Ectodermal cell (in vitro differentiated cells): ENCODE data around the gene SFSWAP.
"Not testable (repeated sequence)": the region's sequence is repeated elsewhere in the genome, so short reads cannot be mapped to it uniquely, and the experiment has no call there.

ENCODE experiments used
- H3K27ac ChIP-seq: 2 replicates; pipeline ENCODE4 v1.7.0; 2013; ENCODE audit warnings: mild to moderate bottlenecking, low read depth, low read length; ENCODE audit not compliant: insufficient read depth, poor library complexity, severe bottlenecking
- H3K27me3 ChIP-seq: 2 replicates; pipeline ENCODE4 v1.7.0; 2013; ENCODE audit warnings: mild to moderate bottlenecking, low read length; ENCODE audit not compliant: insufficient read depth, control insufficient read depth, poor library complexity, severe bottlenecking
- H3K36me3 ChIP-seq: one replicate; pipeline ENCODE4 v1.7.0; 2013; ENCODE audit warnings: low read length; ENCODE audit not compliant: control insufficient read depth, insufficient read depth
- H3K4me1 ChIP-seq: one replicate; pipeline ENCODE4 v1.7.0; 2013; ENCODE audit warnings: low read length; ENCODE audit not compliant: control insufficient read depth, insufficient read depth
- H3K4me3 ChIP-seq: 2 replicates; pipeline ENCODE4 v1.7.0; 2013; ENCODE audit warnings: low read depth, low read length, control low read depth; ENCODE audit not compliant: insufficient read depth
- H3K9me3 ChIP-seq: 2 replicates; pipeline ENCODE4 v1.7.0; 2013; ENCODE audit warnings: mild to moderate bottlenecking, low read length, moderate library complexity; ENCODE audit not compliant: control insufficient read depth
- WGBS, 2 experiments: methylation state at CpG; one replicate each; pipeline ENCODE4 v1.1.7; 2013; ENCODE audit warnings: missing lambda C conversion rate in 2 of 2; 5-methylcytosine and 5-hydroxymethylcytosine counted together

SFSWAP gene

DNA sequence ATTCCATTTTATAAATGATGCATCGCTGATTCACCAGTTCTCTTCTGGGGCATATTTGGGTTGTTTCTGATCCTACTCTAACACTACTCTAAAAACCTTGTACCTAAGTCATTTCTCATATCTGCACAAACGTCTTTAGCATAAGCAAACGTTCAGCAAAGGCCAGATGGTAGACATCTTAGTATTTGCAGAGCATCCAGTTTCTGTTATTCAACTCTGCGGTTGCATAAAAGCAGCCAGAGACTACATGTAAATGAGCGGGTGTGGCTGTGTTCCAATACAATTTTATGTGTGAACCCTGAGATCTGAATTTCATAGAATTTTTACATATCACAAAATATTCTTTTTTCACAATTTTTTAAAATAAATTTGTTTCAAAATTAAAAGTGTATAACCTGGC lies 94.5 kb downstream of the SFSWAP start:
- 96 to 99% methylated on average over 5 of the region's 5 CpGs for WGBS, 2 experiments
- no peak overlapping the region for H3K4me3 ChIP-seq
- H3K27ac ChIP-seq = no peak overlapping the region

GRCh38 chr12:131806674-131807073 lies 95.8 kb downstream of the SFSWAP start:
- Histone ChIP-seq H3K27ac (no peak overlapping the region), H3K9me3 (no peaks in the 10 kb centered on the region), H3K4me1 (no peaks in the 10 kb centered on the region), H3K4me3 (no peak overlapping the region), H3K27me3 (no peaks in the 10 kb centered on the region), H3K36me3 (no peaks in the 10 kb centered on the region)
- whole genome bisulfite sequencing, 2 experiments = 91 to 93% methylated on average over 7 of the region's 7 CpGs

More for the DNA sequence above, 94.5 kb downstream of the SFSWAP start:
- no peaks in the 10 kb centered on the region for H3K27me3 ChIP-seq
- H3K4me1 ChIP-seq = no peaks in the 10 kb centered on the region
- H3K9me3 ChIP-seq = no peaks in the 10 kb centered on the region
- H3K36me3 ChIP-seq = no peaks in the 10 kb centered on the region

GRCh38 chr12:131808744-131809371 lies 98.0 kb downstream of the SFSWAP start:
- Histone ChIP-seq H3K4me1 (no peaks in the 10 kb centered on the region), H3K27ac (no peak overlapping the region), H3K36me3 (no peaks in the 10 kb centered on the region), H3K27me3 (no peaks in the 10 kb centered on the region), H3K9me3 (no peaks in the 10 kb centered on the region), H3K4me3 (no peak overlapping the region)
- 95% methylated on average over 44 of the region's 44 CpGs for WGBS, 2 experiments

GRCh38 chr12:131809476-131810254 lies 98.8 kb downstream of the SFSWAP start:
- H3K27ac ChIP-seq, H3K27me3 ChIP-seq, H3K36me3 ChIP-seq, H3K4me3 ChIP-seq, H3K4me1 ChIP-seq, H3K9me3 ChIP-seq: not testable (repeated sequence)
- 95 to 100% methylated on average over 1 to 3 of the region's 9 CpGs for WGBS, 2 experiments

GRCh38 chr12:131810726-131811125 lies 99.8 kb downstream of the SFSWAP start:
- Histone ChIP-seq H3K27me3 (no peaks in the 10 kb centered on the region), H3K36me3 (no peaks in the 10 kb centered on the region), H3K27ac (no peak overlapping the region), H3K4me3 (no peak overlapping the region), H3K4me1 (no peaks in the 10 kb centered on the region), H3K9me3 (no peaks in the 10 kb centered on the region)
- 79 to 82% methylated on average over 13 of the region's 13 CpGs for whole genome bisulfite sequencing, 2 experiments

GRCh38 chr12:131815131-131815530 lies 104.2 kb downstream of the SFSWAP start:
- Histone ChIP-seq H3K27me3 (no peaks in the 10 kb centered on the region), H3K27ac (no peak overlapping the region), H3K4me3 (no peak overlapping the region), H3K36me3 (no peaks in the 10 kb centered on the region), H3K9me3 (no peaks in the 10 kb centered on the region), H3K4me1 (no peaks in the 10 kb centered on the region)
- WGBS, 2 experiments = 93 to 98% methylated on average over 5 to 6 of the region's 7 CpGs

DNA sequence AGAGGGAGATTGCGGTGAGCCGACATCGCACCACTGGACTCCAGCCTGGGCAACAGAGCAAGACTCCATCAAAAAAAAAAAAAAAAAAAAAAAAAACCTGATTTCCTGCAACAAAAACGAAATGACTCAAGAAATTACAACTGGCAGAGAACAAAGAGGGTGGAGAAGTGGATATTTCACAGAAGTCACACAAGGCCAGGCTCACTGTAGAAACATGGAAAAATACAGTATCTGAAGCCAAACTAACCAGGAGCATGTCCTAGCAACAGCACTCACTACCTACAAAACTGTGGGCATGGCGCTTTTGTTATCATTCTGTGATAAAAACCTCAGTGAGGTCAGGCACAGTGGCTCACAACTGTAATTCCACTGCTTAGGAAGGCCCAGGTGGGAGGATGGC lies 105.6 kb downstream of the SFSWAP start:
- WGBS, 2 experiments = 75 to 79% methylated on average over 5 of the region's 5 CpGs
- Histone ChIP-seq H3K27me3 (no peaks in the 10 kb centered on the region), H3K4me3 (no peak overlapping the region), H3K9me3 (no peaks in the 10 kb centered on the region), H3K27ac (no peak overlapping the region), H3K4me1 (no peaks in the 10 kb centered on the region), H3K36me3 (no peaks in the 10 kb centered on the region)

GRCh38 chr12:131817241-131817640 lies 106.4 kb downstream of the SFSWAP start:
- H3K27me3 ChIP-seq = no peaks in the 10 kb centered on the region
- WGBS, 2 experiments = 91 to 93% methylated on average over 19 of the region's 19 CpGs
- H3K27ac ChIP-seq = no peak overlapping the region
- H3K36me3 ChIP-seq = no peaks in the 10 kb centered on the region
- no peaks in the 10 kb centered on the region for H3K9me3 ChIP-seq
- no peak overlapping the region for H3K4me3 ChIP-seq
- H3K4me1 ChIP-seq = no peaks in the 10 kb centered on the region

GRCh38 chr12:131818821-131819585 lies 108.1 kb downstream of the SFSWAP start:
- H3K36me3 ChIP-seq = no peaks in the 10 kb centered on the region
- H3K9me3 ChIP-seq = no peaks in the 10 kb centered on the region
- H3K4me1 ChIP-seq = no peaks in the 10 kb centered on the region
- no peak overlapping the region for H3K4me3 ChIP-seq
- no peak overlapping the region for H3K27ac ChIP-seq
- 90 to 91% methylated on average over 30 of the region's 30 CpGs for WGBS, 2 experiments
- H3K27me3 ChIP-seq = no peaks in the 10 kb centered on the region

DNA sequence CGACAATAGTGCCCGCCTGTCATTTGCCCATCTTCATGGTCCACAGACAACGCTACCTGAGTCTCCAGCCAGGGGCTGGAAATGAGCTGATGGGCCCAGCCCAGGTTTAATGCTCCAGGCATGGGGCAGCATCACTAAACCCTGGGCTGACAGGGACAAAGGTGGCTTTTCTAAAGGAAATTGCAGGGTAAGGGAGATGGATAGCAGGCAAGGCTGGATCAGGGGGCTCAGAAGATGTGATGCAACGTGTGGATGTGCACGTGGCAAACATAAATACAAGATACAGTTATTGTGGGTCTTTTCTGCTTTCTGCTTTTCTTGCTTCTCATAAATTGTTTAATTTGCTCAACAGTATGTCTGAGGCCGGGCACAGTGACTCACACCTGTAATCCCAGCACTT lies 113.6 kb downstream of the SFSWAP start:
- 94 to 96% methylated on average over 6 of the region's 6 CpGs for WGBS, 2 experiments
- H3K4me3 ChIP-seq = no peak overlapping the region
- H3K36me3 ChIP-seq = no peaks in the 10 kb centered on the region
- H3K9me3 ChIP-seq = no peaks in the 10 kb centered on the region
- H3K4me1 ChIP-seq = peaks cover 3% of the 10 kb centered on the region
- H3K27ac ChIP-seq = no peak overlapping the region
- H3K27me3 ChIP-seq = peaks cover 25% of the 10 kb centered on the region
